DND-41 (cell line): ENCODE measurements around the gene CHAT.

Experiments used
- EZH2 ChIP-seq: IDR thresholded peaks from 3 replicates; pipeline ENCODE4 v1.6.1; 2012; ENCODE audit warnings: borderline replicate concordance, low read depth, mild to moderate bottlenecking, moderate library complexity, low read length, inconsistent platforms; ENCODE audit not compliant: severe bottlenecking
- TF ChIP-seq, protein P1 (sequence below): IDR thresholded peaks from 2 replicates; pipeline ENCODE4 v1.5.1; 2012; ENCODE audit warnings: borderline replicate concordance, low read length, moderate library complexity, mild to moderate bottlenecking; ENCODE audit not compliant: poor library complexity, severe bottlenecking; ENCODE audit errors: extremely low read depth

DNA sequence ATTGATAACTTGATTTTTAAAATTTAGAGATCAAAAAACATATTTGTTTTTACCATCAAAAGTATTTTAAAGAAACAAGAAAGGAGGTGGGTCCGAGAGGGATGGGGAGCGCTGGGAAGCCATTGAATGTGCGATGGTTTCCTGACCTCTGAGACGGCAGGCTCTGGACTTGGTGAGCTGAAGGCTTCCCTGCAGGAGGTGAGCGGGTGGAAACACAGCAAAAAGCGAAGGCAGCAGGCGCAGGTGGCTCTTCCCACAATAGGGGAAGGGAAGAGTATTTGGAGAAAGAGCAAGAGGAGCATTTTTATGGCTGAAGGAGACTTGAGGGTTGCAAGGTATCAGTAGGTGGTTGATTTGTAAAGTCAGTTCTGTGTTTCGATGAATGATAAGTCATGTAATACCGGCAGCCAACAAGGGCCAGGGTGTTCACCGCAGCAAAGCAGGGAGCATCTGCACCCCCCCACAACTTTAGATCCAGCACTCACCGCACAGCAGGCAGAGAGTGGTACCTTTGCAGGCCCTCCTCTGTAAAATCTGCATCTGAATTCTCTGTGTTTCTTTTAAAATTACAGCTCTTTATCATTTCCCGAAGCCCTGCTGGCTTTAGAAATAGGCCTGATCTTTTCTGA, 76.2 kb downstream of the CHAT start:
- TF ChIP-seq, protein P1, sequence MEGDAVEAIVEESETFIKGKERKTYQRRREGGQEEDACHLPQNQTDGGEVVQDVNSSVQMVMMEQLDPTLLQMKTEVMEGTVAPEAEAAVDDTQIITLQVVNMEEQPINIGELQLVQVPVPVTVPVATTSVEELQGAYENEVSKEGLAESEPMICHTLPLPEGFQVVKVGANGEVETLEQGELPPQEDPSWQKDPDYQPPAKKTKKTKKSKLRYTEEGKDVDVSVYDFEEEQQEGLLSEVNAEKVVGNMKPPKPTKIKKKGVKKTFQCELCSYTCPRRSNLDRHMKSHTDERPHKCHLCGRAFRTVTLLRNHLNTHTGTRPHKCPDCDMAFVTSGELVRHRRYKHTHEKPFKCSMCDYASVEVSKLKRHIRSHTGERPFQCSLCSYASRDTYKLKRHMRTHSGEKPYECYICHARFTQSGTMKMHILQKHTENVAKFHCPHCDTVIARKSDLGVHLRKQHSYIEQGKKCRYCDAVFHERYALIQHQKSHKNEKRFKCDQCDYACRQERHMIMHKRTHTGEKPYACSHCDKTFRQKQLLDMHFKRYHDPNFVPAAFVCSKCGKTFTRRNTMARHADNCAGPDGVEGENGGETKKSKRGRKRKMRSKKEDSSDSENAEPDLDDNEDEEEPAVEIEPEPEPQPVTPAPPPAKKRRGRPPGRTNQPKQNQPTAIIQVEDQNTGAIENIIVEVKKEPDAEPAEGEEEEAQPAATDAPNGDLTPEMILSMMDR = no peak
- no peak for TF ChIP-seq EZH2
